HG02970 (cell line): Measurements from ENCODE around the gene ZDHHC18.
"Not testable (repeated sequence)": the region's sequence is repeated elsewhere in the genome, so short reads cannot be mapped to it uniquely, and the experiment has no call there.

Source experiments
- ATAC-seq: cut with Tn5 transposase; IDR thresholded peaks from one replicate; pipeline ENCODE4 v1.9.1; 2021; ENCODE audit warnings: mild to moderate bottlenecking, moderate library complexity, moderate number of reproducible peaks; ENCODE audit not compliant: unreplicated experiment, low FRiP score

The ZDHHC18 gene

GRCh38 chr1:26790551-26790953 is 35.9 kb upstream of the ZDHHC18 start:
- ATAC-seq = no peak

- no peak for ATAC-seq
Measured at GRCh38 chr1:26791148-26791547, 35.3 kb upstream of the ZDHHC18 start.

GRCh38 chr1:26791626-26792025 is 34.9 kb upstream of the ZDHHC18 start:
- ATAC-seq = no peak

- no peak for ATAC-seq
Measured at GRCh38 chr1:26792924-26793323, 33.6 kb upstream of the ZDHHC18 start.

- no peak for ATAC-seq
Measured at GRCh38 chr1:26794391-26794790, 32.1 kb upstream of the ZDHHC18 start.

- no peak for ATAC-seq
Measured at GRCh38 chr1:26797627-26798026, 28.9 kb upstream of the ZDHHC18 start.

GRCh38 chr1:26799479-26800142 is 26.9 kb upstream of the ZDHHC18 start:
- no peak for ATAC-seq

- not testable (repeated sequence) for ATAC-seq
Measured at GRCh38 chr1:26803932-26804331, 22.6 kb upstream of the ZDHHC18 start.

- not testable (repeated sequence) for ATAC-seq
Measured at GRCh38 chr1:26810105-26810504, 16.4 kb upstream of the ZDHHC18 start.

- no peak for ATAC-seq
Measured at GRCh38 chr1:26811057-26811456, 15.4 kb upstream of the ZDHHC18 start.

GRCh38 chr1:26811708-26812107 is 14.8 kb upstream of the ZDHHC18 start:
- ATAC-seq = no peak

GRCh38 chr1:26814377-26814776 is 12.1 kb upstream of the ZDHHC18 start:
- ATAC-seq = no peak

- no peak for ATAC-seq
Measured at GRCh38 chr1:26814893-26815292, 11.6 kb upstream of the ZDHHC18 start.

- ATAC-seq = no peak
Measured at GRCh38 chr1:26820784-26821269, 5.7 kb upstream of the ZDHHC18 start.

GRCh38 chr1:26822737-26823395 is 3.6 kb upstream of the ZDHHC18 start:
- ATAC-seq = no peak

- ATAC-seq = no peak
Measured at GRCh38 chr1:26824731-26825130, 1.8 kb upstream of the ZDHHC18 start.

GRCh38 chr1:26827106-26827604 is 667 bp downstream of the ZDHHC18 start:
- no peak for ATAC-seq

GRCh38 chr1:26827663-26828062 is 1.2 kb downstream of the ZDHHC18 start:
- no peak for ATAC-seq

GRCh38 chr1:26828411-26828991 is 2.0 kb downstream of the ZDHHC18 start:
- no peak for ATAC-seq

GRCh38 chr1:26829184-26829911 is 2.9 kb downstream of the ZDHHC18 start:
- no peak for ATAC-seq

- ATAC-seq = no peak
Measured at GRCh38 chr1:26831059-26831458, 4.6 kb downstream of the ZDHHC18 start.
